ENCODE results near the gene OR4N2.
"Not testable (repeated sequence)": the region's sequence is repeated elsewhere in the genome, so short reads cannot be mapped to it uniquely, and the experiment has no call there.

The OR4N2 gene

GRCh38 chr14:19775587-19775986 is 28.0 kb upstream of the OR4N2 start:
- Histone ChIP-seq H2AFZ (ENCODE audit: low read length) (no peak overlapping the region), H3K27me3 (replicated peaks; ENCODE audit: insufficient read depth, low read length) (no peaks in the 10 kb centered on the region), H3K4me2 (ENCODE audit: low read depth, low read length) (no peak overlapping the region), H3K27ac (ENCODE audit: low read length) (no peak overlapping the region), H3K9me3 (replicated peaks; ENCODE audit: insufficient read depth, low read length) (no peaks in the 10 kb centered on the region), H3K4me1 (ENCODE audit: low read length) (no peaks in the 10 kb centered on the region), H4K20me1 (ENCODE audit: insufficient read depth, low read length) (no peaks in the 10 kb centered on the region), H3K4me3 (ENCODE audit: low read length) (no peak overlapping the region), H3K9me2 (replicated peaks; ENCODE audit: insufficient read depth, low read length) (no peaks in the 10 kb centered on the region), H3F3A (ENCODE audit: insufficient read depth, low read length) (no peaks in the 10 kb centered on the region), H3K36me3 (replicated peaks; ENCODE audit: insufficient read depth, low read length) (no peaks in the 10 kb centered on the region), H3K9ac (ENCODE audit: low read length) (no peak overlapping the region), H3K79me2 (ENCODE audit: low read length) (no peaks in the 10 kb centered on the region)
- DNase-seq = no peak
- TF ChIP-seq EZH2phosphoT487 (IDR thresholded peaks at IDR 0.05; ENCODE audit: low read length) (no peak), CTCF (IDR thresholded peaks at IDR 0.05; ENCODE audit: low read length) (no peak), EZH2 (optimal IDR thresholded peaks at IDR 0.05; ENCODE audit: low read depth, low read length) (no peak)

- not testable (repeated sequence) for H3F3A ChIP-seq (ENCODE audit: insufficient read depth, low read length); H3K9me2 ChIP-seq (replicated peaks; ENCODE audit: insufficient read depth, low read length); H2AFZ ChIP-seq (ENCODE audit: low read length); H3K9me3 ChIP-seq (replicated peaks; ENCODE audit: insufficient read depth, low read length); H3K4me1 ChIP-seq (ENCODE audit: low read length); H3K36me3 ChIP-seq (replicated peaks; ENCODE audit: insufficient read depth, low read length); DNase-seq; H3K4me3 ChIP-seq (ENCODE audit: low read length); H3K79me2 ChIP-seq (ENCODE audit: low read length); H4K20me1 ChIP-seq (ENCODE audit: insufficient read depth, low read length); H3K27ac ChIP-seq (ENCODE audit: low read length); H3K9ac ChIP-seq (ENCODE audit: low read length); H3K27me3 ChIP-seq (replicated peaks; ENCODE audit: insufficient read depth, low read length); H3K4me2 ChIP-seq (ENCODE audit: low read depth, low read length)
Observed at GRCh38 chr14:19785848-19786247, 17.7 kb upstream of the OR4N2 start.

- not testable (repeated sequence) for H3K36me3 ChIP-seq (replicated peaks; ENCODE audit: insufficient read depth, low read length); H3K9ac ChIP-seq (ENCODE audit: low read length); H3K27me3 ChIP-seq (replicated peaks; ENCODE audit: insufficient read depth, low read length); H3K9me2 ChIP-seq (replicated peaks; ENCODE audit: insufficient read depth, low read length); DNase-seq; H4K20me1 ChIP-seq (ENCODE audit: insufficient read depth, low read length); H3K4me3 ChIP-seq (ENCODE audit: low read length); H2AFZ ChIP-seq (ENCODE audit: low read length); H3K4me2 ChIP-seq (ENCODE audit: low read depth, low read length); H3K79me2 ChIP-seq (ENCODE audit: low read length); H3F3A ChIP-seq (ENCODE audit: insufficient read depth, low read length); H3K9me3 ChIP-seq (replicated peaks; ENCODE audit: insufficient read depth, low read length); H3K27ac ChIP-seq (ENCODE audit: low read length); H3K4me1 ChIP-seq (ENCODE audit: low read length)
Observed at GRCh38 chr14:19787318-19787717, 16.3 kb upstream of the OR4N2 start.

GRCh38 chr14:19788150-19788549 is 15.4 kb upstream of the OR4N2 start:
- not testable (repeated sequence) for H3K36me3 ChIP-seq (replicated peaks; ENCODE audit: insufficient read depth, low read length); H3K9me3 ChIP-seq (replicated peaks; ENCODE audit: insufficient read depth, low read length); H3K4me1 ChIP-seq (ENCODE audit: low read length); H3K27ac ChIP-seq (ENCODE audit: low read length); H4K20me1 ChIP-seq (ENCODE audit: insufficient read depth, low read length); H3K79me2 ChIP-seq (ENCODE audit: low read length); H3K4me2 ChIP-seq (ENCODE audit: low read depth, low read length); H3K4me3 ChIP-seq (ENCODE audit: low read length); H2AFZ ChIP-seq (ENCODE audit: low read length); H3K27me3 ChIP-seq (replicated peaks; ENCODE audit: insufficient read depth, low read length); H3K9ac ChIP-seq (ENCODE audit: low read length); H3F3A ChIP-seq (ENCODE audit: insufficient read depth, low read length); H3K9me2 ChIP-seq (replicated peaks; ENCODE audit: insufficient read depth, low read length); DNase-seq

GRCh38 chr14:19796520-19797108 is 7.0 kb upstream of the OR4N2 start:
- not testable (repeated sequence) for H3K4me2 ChIP-seq (ENCODE audit: low read depth, low read length); H2AFZ ChIP-seq (ENCODE audit: low read length); H3K4me1 ChIP-seq (ENCODE audit: low read length); H3K4me3 ChIP-seq (ENCODE audit: low read length); H3K9me2 ChIP-seq (replicated peaks; ENCODE audit: insufficient read depth, low read length); H3K27me3 ChIP-seq (replicated peaks; ENCODE audit: insufficient read depth, low read length); H3K27ac ChIP-seq (ENCODE audit: low read length); H3K9me3 ChIP-seq (replicated peaks; ENCODE audit: insufficient read depth, low read length); DNase-seq; H3K9ac ChIP-seq (ENCODE audit: low read length); H3F3A ChIP-seq (ENCODE audit: insufficient read depth, low read length); H3K79me2 ChIP-seq (ENCODE audit: low read length); H3K36me3 ChIP-seq (replicated peaks; ENCODE audit: insufficient read depth, low read length); H4K20me1 ChIP-seq (ENCODE audit: insufficient read depth, low read length)

All from MM.1S (cell line).